K562 (cell line): ENCODE measurements around the gene LPXN. TPM values are rescaled to one million over a fixed set of nuclear protein-coding genes. Genes with fewer than 3 reads are reported as not detected.
A peak's percentile ranks its signal among the peaks of the same experiment; 100 is the strongest.

ENCODE experiments used
- CCAR2 ChIP-seq: fragments of 200-400 bp; formaldehyde crosslinking; IDR thresholded peaks from 2 replicates; pipeline ENCODE4 v1.6.1; 2017; ENCODE audit warnings: mild to moderate bottlenecking, low read depth, low read length
- ELK1 ChIP-seq: sonication (generic); formaldehyde crosslinking; IDR thresholded peaks from 2 replicates; pipeline ENCODE4 v1.8.1; 2022; ENCODE audit warnings: missing genetic modification reagents
- HNRNPH1 ChIP-seq: fragments of 200-400 bp; formaldehyde crosslinking; optimal IDR thresholded peaks from 2 replicates; pipeline ENCODE3; 2017; ENCODE audit warnings: low read depth, mild to moderate bottlenecking, low read length, moderate library complexity
- MEF2A ChIP-seq: IDR thresholded peaks from 2 replicates; pipeline ENCODE4 v1.6.1; 2011; ENCODE audit warnings: low read depth, mild to moderate bottlenecking, low read length, moderate library complexity; ENCODE audit not compliant: control insufficient read depth
- NFE2L1 ChIP-seq: fragments of 450-650 bp; IDR thresholded peaks from 2 replicates; pipeline ENCODE4 v1.6.1; 2016; ENCODE audit warnings: missing genetic modification characterization, low read depth, mild to moderate bottlenecking, missing compliant biosample characterization, moderate library complexity, borderline replicate concordance
- NR1H2 ChIP-seq: sonication (generic); formaldehyde crosslinking; IDR thresholded peaks from 2 replicates; pipeline ENCODE4 v1.4.0; 2020; ENCODE audit warnings: mild to moderate bottlenecking, missing genetic modification reagents
- NRF1 ChIP-seq, 2 experiments: fragments of 450-650 bp; IDR thresholded peaks in 1 of 2; conservative IDR thresholded peaks in 1 of 2; 2 replicates each; pipeline ENCODE4 v1.6.1; 2014; ENCODE audit warnings: mild to moderate bottlenecking in 2 of 2
- PKNOX1 ChIP-seq: fragments of 450-650 bp; IDR thresholded peaks from 2 replicates; pipeline ENCODE4 v1.6.1; 2016
- POLR2A ChIP-seq: fragments of 450-650 bp; conservative IDR thresholded peaks from 2 replicates; pipeline ENCODE4 v1.6.1; 2016
- REST ChIP-seq, 2 experiments: fragments of 450-650 bp; formaldehyde crosslinking in 1 of 2; IDR thresholded peaks; 2 replicates each; pipeline versions ENCODE4 v1.4.0 to v1.6.1; 2014 to 2020; ENCODE audit warnings: mild to moderate bottlenecking in 2 of 2, borderline replicate concordance in 1 of 2, low read depth in 1 of 2
- SMARCA5 ChIP-seq: fragments of 450-650 bp; IDR thresholded peaks from 2 replicates; pipeline ENCODE4 v1.6.1; 2016
- TRIM24 ChIP-seq, 2 experiments: fragments of 450-650 bp; IDR thresholded peaks; 2 replicates each; pipeline ENCODE4 v1.6.1; 2016
- XRCC5 ChIP-seq: fragments of 200-400 bp; formaldehyde crosslinking; IDR thresholded peaks from 2 replicates; pipeline ENCODE4 v1.6.1; 2017; ENCODE audit warnings: low read depth, mild to moderate bottlenecking, low read length
- ZNF165 ChIP-seq: fragments of 250-450 bp; sonication (Bioruptor Pico); IDR thresholded peaks from 2 replicates; pipeline ENCODE4 v1.4.0; 2020; ENCODE audit warnings: borderline replicate concordance
- ZNF280B ChIP-seq: fragments of 250-450 bp; sonication (Bioruptor Pico); IDR thresholded peaks from 2 replicates; pipeline ENCODE4 v1.5.1; 2021; ENCODE audit warnings: mild to moderate bottlenecking
- polyA plus RNA-seq, 8 experiments: library from polyadenylated mRNA; depleted of rRNA in 4 of 8; stranded (reverse) in 5 of 8; unstranded in 3 of 8; fragments of >200 nt; fragmentation: Nextera tagmentation in 2 of 8; fragmentation: Illumina TruSeq in 1 of 8; extraction: Ambion mirVana in 2 of 8; extraction: Trizol in 1 of 8; gene quantifications; 2 replicates each; pipeline versions ENCODE4 v1.2.1 to v1.2.3, GENCODE V29; 2011 to 2014; ENCODE audit warnings: inconsistent platforms in 1 of 8, missing spikeins in 1 of 8
- total RNA-seq, 7 experiments: library from RNA; depleted of rRNA in 6 of 7; stranded (reverse); fragments of >200 nt in 6 of 7; fragmentation: Illumina TruSeq in 2 of 7; extraction: Trizol in 2 of 7; gene quantifications; 2 replicates each; pipeline versions ENCODE4 v1.2.1 to v1.2.3, GENCODE V29; 2011 to 2021; ENCODE audit warnings: low replicate concordance in 1 of 7

LPXN gene
- total and polyA plus RNA-seq, 9 of the 15 experiments (the other 6 are each of a cell fraction or from before 2014, with no cell fraction given), result 0.73 to 3.1 (median 2.0) TPM

DNA sequence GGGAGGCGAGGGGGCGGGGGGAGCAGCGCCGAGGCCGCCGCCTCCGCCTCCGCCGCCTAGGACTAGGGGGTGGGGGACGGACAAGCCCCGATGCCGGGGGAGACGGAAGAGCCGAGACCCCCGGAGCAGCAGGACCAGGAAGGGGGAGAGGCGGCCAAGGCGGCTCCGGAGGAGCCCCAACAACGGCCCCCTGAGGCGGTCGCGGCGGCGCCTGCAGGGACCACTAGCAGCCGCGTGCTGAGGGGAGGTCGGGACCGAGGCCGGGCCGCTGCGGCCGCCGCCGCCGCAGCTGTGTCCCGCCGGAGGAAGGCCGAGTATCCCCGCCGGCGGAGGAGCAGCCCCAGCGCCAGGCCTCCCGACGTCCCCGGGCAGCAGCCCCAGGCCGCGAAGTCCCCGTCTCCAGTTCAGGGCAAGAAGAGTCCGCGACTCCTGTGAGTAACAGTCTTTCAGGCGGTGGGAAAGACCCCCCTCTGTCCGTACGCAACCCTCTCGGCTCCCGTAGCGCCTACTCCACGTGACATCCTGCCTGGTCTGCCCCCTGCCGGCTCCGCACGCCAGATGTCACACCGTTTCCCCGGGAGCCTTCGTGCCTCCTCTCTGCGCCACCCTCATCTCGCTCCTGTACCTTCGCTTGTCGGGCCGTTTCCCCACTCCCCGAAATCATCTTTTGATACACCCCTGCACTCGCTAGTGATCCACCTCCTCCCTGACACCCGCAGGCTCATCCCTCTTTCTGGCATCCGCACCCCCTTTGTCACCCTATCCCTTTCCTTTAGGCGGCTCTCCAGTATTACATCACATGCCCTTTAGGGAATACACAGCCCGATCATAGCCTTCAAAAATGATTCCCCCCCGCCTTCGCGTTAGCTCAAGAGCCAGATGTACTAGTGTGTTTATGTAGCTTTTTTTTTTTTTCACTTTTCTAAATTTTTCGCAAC lies 3.8 kb upstream of the LPXN start (continued):
- peak; percentile 69 for TF ChIP-seq PKNOX1
- 0 out of 4 replicates have a peak, but pooled peaks of 1 of the 2 experiments have one; percentile 24 for TF ChIP-seq NRF1 (conservative IDR thresholded peaks at IDR 0.05 in 1 of 2, IDR thresholded peaks at IDR 0.05 in 1 of 2)
- peak; percentile 94 for TF ChIP-seq SMARCA5
- peak; percentile 88 for TF ChIP-seq POLR2A
- TF ChIP-seq ZNF165 (CRISPR knock-in tag), result no peak; the same call in 1 of the 2 replicates
- TF ChIP-seq ELK1 (CRISPR knock-in tag), result no peak
- peak; percentile 60 to 78; a peak in 3 of 4 replicates for TF ChIP-seq TRIM24 (IDR thresholded peaks at IDR 0.05)
- no peak for TF ChIP-seq NFE2L1 (tag)
- TF ChIP-seq REST (IDR thresholded peaks at IDR 0.05; ENCODE audit: borderline replicate concordance), result peak; percentile 78
- TF ChIP-seq REST (CRISPR knock-in tag; IDR thresholded peaks at IDR 0.05; ENCODE audit: low read depth), result no peak; the same call in 1 of the 2 replicates
- TF ChIP-seq HNRNPH1, result no peak
- peak; percentile 75 for TF ChIP-seq XRCC5
- no peak for TF ChIP-seq ZNF280B (CRISPR knock-in tag)
- TF ChIP-seq MEF2A, result peak; percentile 14; the same call in 1 of the 2 replicates
- TF ChIP-seq CCAR2, result no peak
- TF ChIP-seq NR1H2, result 0 out of 2 replicates have a peak, but pooled peaks have one; percentile 85
